Embryonic facial prominence (tissue), 1 donor: ENCODE data around the gene OPN1MW.
"Not testable (repeated sequence)": the region's sequence is repeated elsewhere in the genome, so short reads cannot be mapped to it uniquely, and the experiment has no call there.

Experiments
- DNase-seq: peaks from one replicate; pipeline ENCODE4 v3.0.0-alpha.2; 2016; ENCODE audit errors: extremely low spot score

OPN1MW gene

GRCh38 chrX:154209670-154210418 lies 27.4 kb downstream of the OPN1MW start:
- not testable (repeated sequence) for DNase-seq

DNA sequence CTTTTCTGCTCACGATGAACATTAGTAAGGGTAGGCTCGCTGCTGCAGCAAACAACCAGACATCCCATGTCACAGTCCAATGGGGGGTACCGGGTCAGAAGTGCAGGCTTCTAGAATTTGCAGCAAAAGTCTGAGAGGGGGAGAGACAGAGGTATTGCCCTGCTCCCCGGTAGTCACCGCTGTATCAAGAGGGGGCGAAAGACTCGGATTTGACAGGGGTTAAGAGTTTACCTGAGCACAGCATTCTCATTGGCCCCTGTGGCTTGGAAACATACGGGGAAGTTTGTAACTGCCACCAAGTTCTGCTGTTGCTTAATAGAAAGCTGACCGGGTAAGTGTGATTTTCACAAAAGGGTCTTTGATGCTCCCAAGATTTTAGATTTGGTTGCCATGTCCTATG lies 28.7 kb downstream of the OPN1MW start:
- DNase-seq: not testable (repeated sequence)

- not testable (repeated sequence) for DNase-seq
Measured at GRCh38 chrX:154211499-154211898, 29.1 kb downstream of the OPN1MW start.

DNA sequence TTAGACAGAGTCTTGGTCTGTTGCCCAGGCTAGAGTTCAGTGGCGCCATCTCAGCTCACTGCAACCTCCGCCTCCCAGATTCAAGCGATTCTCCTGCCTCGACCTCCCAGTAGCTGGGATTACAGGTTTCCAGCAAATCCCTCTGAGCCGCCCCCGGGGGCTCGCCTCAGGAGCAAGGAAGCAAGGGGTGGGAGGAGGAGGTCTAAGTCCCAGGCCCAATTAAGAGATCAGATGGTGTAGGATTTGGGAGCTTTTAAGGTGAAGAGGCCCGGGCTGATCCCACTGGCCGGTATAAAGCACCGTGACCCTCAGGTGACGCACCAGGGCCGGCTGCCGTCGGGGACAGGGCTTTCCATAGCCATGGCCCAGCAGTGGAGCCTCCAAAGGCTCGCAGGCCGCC lies 37.1 kb downstream of the OPN1MW start, which contains the start of gene OPN1MW2:
TSS of gene OPN1MW2 (plus strand) at position 301 of the 400 bp plus-strand sequence. CDS start at position 361, 60 bp downstream.
- DNase-seq: not testable (repeated sequence)

GRCh38 chrX:154225292-154225691 lies 42.9 kb downstream of the OPN1MW start:
- DNase-seq: not testable (repeated sequence)

DNA sequence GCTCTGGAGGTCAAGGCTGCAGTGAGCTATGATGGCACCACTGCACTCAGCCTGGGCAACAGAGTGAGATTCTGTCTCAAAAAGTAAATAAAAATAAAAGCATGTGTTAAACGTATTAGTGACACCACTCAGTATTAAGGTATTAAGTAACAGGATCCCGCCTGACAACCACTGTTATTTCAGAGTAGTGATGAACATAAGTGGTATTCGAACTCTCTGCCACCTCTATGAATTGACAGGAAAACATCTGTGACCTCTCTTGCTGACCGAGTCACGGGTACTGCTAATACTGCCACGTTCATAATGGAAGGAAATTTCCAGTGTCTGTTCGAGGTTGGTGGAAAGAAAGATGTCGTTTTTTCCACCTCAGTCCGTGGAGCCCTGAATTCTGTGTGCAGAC lies 44.3 kb downstream of the OPN1MW start:
- not testable (repeated sequence) for DNase-seq

DNA sequence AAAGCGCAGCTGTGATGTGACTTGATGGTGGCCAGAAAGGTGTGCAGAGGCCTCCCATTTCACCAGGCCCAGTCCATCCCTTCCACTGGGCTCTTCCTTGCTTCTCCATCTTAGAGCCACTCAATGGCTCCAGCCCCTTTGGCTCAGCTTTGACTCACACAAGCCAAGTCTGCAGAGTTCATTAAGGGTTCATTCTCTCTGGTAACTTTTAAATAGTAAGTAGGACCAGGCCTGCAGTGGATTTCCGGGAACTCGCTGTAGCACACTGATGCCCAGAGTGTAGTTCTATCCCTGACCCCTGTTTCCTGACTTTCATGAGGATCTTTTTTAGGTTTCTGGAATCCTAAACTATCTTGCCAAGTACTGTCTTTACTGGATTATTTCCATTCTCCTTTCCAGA lies 49.0 kb downstream of the OPN1MW start:
- not testable (repeated sequence) for DNase-seq

- DNase-seq: not testable (repeated sequence)
Measured at GRCh38 chrX:154233620-154234019, 51.2 kb downstream of the OPN1MW start.

GRCh38 chrX:154238939-154239559 lies 56.7 kb downstream of the OPN1MW start:
- DNase-seq: not testable (repeated sequence)

GRCh38 chrX:154239982-154240503 lies 57.6 kb downstream of the OPN1MW start:
- not testable (repeated sequence) for DNase-seq
